Activated T-helper 1 cell treated with anti-CD3 and anti-CD28 coated beads, Interleukin-12 subunit alpha, Interleukin-12 subunit beta, Interleukin-2, Interleukin-4 antibody, amounts not matched to agents 30 ng/mL and 10 ng/mL and 1 ng/mL, durations not matched to agents 14 hours and 24 hours and 36 hours (primary cell): Measurements from ENCODE around the gene RNF138. TPM values are rescaled to one million over a fixed set of nuclear protein-coding genes. Genes with fewer than 3 reads are reported as not detected.

ENCODE experiments used
- DNase-seq: peaks from one replicate; pipeline ENCODE4 v3.0.0; 2021; ENCODE audit warnings: low spot score
- H3K27ac Mint-ChIP-seq: one replicate; pipeline ENCODE4 v1.8.0; 2021; ENCODE audit warnings: mild to moderate bottlenecking, mixed read lengths
- H3K27me3 Mint-ChIP-seq: one replicate; pipeline ENCODE4 v1.8.0; 2022; ENCODE audit warnings: mild to moderate bottlenecking, moderate library complexity, mixed read lengths; ENCODE audit not compliant: insufficient read depth
- H3K36me3 Mint-ChIP-seq: one replicate; pipeline ENCODE4 v1.8.0; 2021; ENCODE audit warnings: low read depth, mixed read lengths
- H3K4me1 Mint-ChIP-seq: one replicate; pipeline ENCODE4 v1.8.0; 2021; ENCODE audit warnings: low read depth, mixed read lengths
- H3K4me3 Mint-ChIP-seq: one replicate; pipeline ENCODE4 v1.8.0; 2021; ENCODE audit warnings: mild to moderate bottlenecking, moderate library complexity, mixed read lengths
- H3K9me3 Mint-ChIP-seq: one replicate; pipeline ENCODE4 v1.8.0; 2021; ENCODE audit warnings: mixed read lengths
- intact Hi-C: fragments of 100-400 bp; cut with micrococcal nuclease; formaldehyde crosslinking; loops from one replicate; pipeline ENCODE4 v1.15.1; 2024
- total RNA-seq: library from RNA; stranded (reverse); gene quantifications from 2 replicates; pipeline ENCODE4 v1.2.3, GENCODE V29; 2022

RNF138 gene
- total RNA-seq, 1 donor from 2014 or later = 80.5 TPM

DNA sequence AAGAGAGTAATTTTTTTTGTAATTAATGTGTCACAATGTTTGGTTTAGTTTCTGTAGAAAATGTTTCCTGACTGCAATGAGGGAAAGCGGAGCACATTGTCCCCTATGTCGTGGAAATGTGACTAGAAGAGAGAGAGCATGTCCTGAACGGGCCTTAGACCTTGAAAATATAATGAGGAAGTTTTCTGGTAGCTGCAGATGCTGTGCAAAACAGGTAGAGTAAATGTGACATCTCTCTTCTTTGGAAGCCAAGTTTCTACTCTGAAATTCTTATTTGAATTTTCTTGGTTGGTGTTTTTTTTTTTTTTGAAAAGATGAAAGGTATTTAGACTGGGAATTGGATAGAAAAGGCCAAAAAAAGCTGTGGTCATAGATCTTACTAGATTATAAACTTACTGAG lies 20.0 kb downstream of the RNF138 start:
- peaks cover 31% of the 10 kb centered on the region for H3K36me3 Mint-ChIP-seq
- peaks cover 36% of the 10 kb centered on the region for H3K4me1 Mint-ChIP-seq
- no peaks in the 10 kb centered on the region for H3K27me3 Mint-ChIP-seq
- no peak for DNase-seq
- peak overlapping the region; percentile 11 for H3K27ac Mint-ChIP-seq
- H3K9me3 Mint-ChIP-seq = no peaks in the 10 kb centered on the region
- H3K4me3 Mint-ChIP-seq = no peak overlapping the region
- intact Hi-C loops = no loop called here

DNA sequence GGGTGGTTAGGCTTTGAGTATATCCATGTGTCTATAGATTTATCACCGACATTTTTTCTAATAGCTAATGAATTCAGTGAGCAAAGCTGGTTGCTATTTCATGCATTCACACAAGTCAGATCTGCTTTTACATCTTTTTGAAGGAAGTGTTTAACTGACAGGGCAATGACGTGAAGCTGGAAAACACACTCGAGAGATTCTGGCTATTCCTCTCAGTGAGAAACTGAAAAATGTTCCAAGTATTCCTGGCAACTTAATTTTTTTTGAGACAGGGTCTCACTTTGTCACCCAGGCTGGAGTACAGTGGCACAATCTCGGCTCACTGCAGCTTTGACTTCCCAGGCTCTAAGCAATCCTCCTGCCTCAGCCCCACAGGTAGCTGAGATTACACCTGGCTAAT lies 21.2 kb downstream of the RNF138 start:
- peaks cover 38% of the 10 kb centered on the region for H3K4me1 Mint-ChIP-seq
- no peak for DNase-seq
- no peak overlapping the region for H3K4me3 Mint-ChIP-seq
- H3K36me3 Mint-ChIP-seq = peaks cover 36% of the 10 kb centered on the region
- H3K9me3 Mint-ChIP-seq = no peaks in the 10 kb centered on the region
- no peaks in the 10 kb centered on the region for H3K27me3 Mint-ChIP-seq
- intact Hi-C loops = no loop called here
- H3K27ac Mint-ChIP-seq = no peak overlapping the region

- Mint-ChIP-seq H3K4me3 (no peak overlapping the region), H3K27ac (no peak overlapping the region), H3K36me3 (peaks cover 36% of the 10 kb centered on the region), H3K4me1 (peaks cover 33% of the 10 kb centered on the region), H3K9me3 (no peaks in the 10 kb centered on the region), H3K27me3 (no peaks in the 10 kb centered on the region)
- no peak for DNase-seq
- intact Hi-C loops = no loop called here
Measured at GRCh38 chr18:32114293-32114942, 22.7 kb downstream of the RNF138 start.

DNA sequence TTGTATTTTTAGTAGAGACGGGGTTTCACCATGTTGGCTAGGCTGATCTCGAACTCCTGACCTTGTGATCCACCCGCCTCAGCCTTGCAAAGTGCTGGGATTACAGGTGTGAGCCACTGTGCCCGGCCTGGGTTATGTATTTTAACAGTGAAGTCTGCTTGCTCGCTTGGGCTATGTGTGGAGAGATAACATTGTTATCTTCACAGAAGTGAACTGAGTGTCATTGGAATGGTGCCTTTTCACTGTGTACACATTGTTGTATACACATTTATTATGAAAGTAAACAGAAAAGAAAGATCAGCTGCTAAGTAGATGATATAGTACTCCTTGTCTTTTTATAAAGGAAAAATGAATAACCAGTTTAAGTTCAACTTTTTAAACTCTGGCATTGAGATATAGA lies 30.4 kb downstream of the RNF138 start:
- H3K9me3 Mint-ChIP-seq = no peaks in the 10 kb centered on the region
- no peak for DNase-seq
- intact Hi-C loops = no loop called here
- H3K27me3 Mint-ChIP-seq = no peaks in the 10 kb centered on the region
- H3K36me3 Mint-ChIP-seq = peaks cover 28% of the 10 kb centered on the region
- no peak overlapping the region for H3K4me3 Mint-ChIP-seq
- no peak overlapping the region for H3K27ac Mint-ChIP-seq
- peaks cover 16% of the 10 kb centered on the region for H3K4me1 Mint-ChIP-seq

DNA sequence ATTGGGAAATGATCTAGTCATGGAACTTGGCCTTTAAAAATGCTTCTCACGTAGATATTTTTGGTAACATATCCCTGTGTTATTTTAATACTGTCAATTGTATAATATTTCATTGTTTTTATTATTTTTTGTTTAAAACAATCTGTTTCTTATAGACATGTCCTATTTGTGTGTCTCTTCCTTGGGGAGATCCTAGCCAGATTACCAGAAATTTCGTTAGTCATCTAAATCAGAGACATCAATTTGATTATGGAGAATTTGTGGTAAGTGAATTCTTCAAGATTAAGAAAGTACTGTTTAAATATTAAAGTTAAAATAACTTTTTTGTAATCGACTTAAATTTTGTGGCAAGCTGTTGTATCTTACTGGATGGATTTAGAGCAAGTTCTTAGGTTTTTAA lies 34.9 kb downstream of the RNF138 start:
- intact Hi-C loops = loop anchor here (5.0 kb wide), 1 partner anchor 34 kb away; the partner anchor contains the start of gene RNF138
- peaks cover 30% of the 10 kb centered on the region for H3K36me3 Mint-ChIP-seq
- no peaks in the 10 kb centered on the region for H3K27me3 Mint-ChIP-seq
- H3K4me1 Mint-ChIP-seq = peaks cover 10% of the 10 kb centered on the region
- no peaks in the 10 kb centered on the region for H3K9me3 Mint-ChIP-seq
- DNase-seq = no peak
- no peak overlapping the region for H3K27ac Mint-ChIP-seq
- H3K4me3 Mint-ChIP-seq = no peak overlapping the region

GRCh38 chr18:32135625-32136024 lies 44.0 kb downstream of the RNF138 start:
- peaks cover 2% of the 10 kb centered on the region for H3K27me3 Mint-ChIP-seq
- no peak overlapping the region for H3K27ac Mint-ChIP-seq
- peaks cover 6% of the 10 kb centered on the region for H3K4me1 Mint-ChIP-seq
- intact Hi-C loops = no loop called here
- H3K4me3 Mint-ChIP-seq = no peak overlapping the region
- H3K36me3 Mint-ChIP-seq = peaks cover 9% of the 10 kb centered on the region
- H3K9me3 Mint-ChIP-seq = no peaks in the 10 kb centered on the region
- no peak for DNase-seq

DNA sequence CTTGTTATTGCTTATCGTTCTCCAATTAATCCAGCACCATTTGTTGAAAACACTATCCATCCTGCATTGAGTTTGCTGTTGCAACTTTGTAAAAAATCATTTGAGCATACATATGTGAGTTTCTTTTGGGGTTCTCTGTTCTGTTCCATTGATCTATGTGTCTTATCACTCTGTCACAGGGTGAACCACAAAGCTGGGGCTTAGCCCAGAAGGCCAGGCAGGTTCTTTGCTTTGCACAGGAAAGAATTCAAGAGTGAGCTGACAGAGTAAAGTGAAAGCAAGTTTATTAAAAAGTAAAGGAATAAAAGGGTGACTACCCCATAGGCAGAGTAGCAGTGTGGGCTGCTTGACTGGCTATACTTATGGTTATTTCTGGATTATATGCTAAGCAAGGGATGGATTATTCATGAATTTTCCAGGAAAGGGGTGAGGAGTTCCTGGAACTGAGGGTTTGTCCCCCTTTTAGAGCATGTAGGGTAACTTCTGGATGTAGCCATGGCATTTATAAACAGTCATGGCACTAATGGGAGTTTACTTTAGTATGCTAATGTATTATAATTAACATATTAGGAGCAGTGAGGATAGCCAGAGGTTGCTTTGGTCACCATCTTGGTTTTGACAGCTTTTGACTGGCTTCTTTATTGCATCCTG lies 46.8 kb downstream of the RNF138 start:
- Mint-ChIP-seq H3K27ac (peak overlapping the region; percentile 15), H3K36me3 (no peaks in the 10 kb centered on the region), H3K9me3 (no peaks in the 10 kb centered on the region), H3K4me1 (peaks cover 6% of the 10 kb centered on the region), H3K27me3 (peaks cover 2% of the 10 kb centered on the region), H3K4me3 (no peak overlapping the region)
- DNase-seq = no peak
- intact Hi-C loops = no loop called here

DNA sequence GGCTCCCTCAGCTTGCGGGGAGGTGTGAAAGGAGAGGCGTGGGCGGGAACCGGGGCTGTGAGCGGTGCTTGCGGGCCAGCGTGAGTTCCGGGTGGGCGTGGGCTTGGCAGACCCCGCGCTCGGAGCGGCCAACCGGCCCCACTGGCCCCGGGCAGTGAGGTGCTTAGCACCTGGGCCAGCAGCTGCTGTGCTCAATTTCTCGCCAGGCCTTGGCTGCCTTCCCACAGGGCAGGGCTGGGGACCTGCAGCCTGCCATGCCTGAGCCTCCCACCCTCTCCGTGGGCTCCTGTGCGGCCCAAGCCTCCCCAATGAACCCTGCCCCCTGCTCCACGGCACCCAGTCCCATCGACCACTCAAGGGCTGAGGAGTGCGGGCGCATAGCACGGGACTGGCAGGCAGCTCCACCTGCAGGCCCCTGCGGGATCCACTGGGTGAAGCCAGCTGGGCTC lies 48.2 kb downstream of the RNF138 start:
- H3K4me3 Mint-ChIP-seq = no peak overlapping the region
- intact Hi-C loops = no loop called here
- no peak for DNase-seq
- H3K27ac Mint-ChIP-seq = no peak overlapping the region
- peaks cover 2% of the 10 kb centered on the region for H3K27me3 Mint-ChIP-seq
- no peaks in the 10 kb centered on the region for H3K9me3 Mint-ChIP-seq
- H3K4me1 Mint-ChIP-seq = peaks cover 6% of the 10 kb centered on the region
- H3K36me3 Mint-ChIP-seq = no peaks in the 10 kb centered on the region

DNA sequence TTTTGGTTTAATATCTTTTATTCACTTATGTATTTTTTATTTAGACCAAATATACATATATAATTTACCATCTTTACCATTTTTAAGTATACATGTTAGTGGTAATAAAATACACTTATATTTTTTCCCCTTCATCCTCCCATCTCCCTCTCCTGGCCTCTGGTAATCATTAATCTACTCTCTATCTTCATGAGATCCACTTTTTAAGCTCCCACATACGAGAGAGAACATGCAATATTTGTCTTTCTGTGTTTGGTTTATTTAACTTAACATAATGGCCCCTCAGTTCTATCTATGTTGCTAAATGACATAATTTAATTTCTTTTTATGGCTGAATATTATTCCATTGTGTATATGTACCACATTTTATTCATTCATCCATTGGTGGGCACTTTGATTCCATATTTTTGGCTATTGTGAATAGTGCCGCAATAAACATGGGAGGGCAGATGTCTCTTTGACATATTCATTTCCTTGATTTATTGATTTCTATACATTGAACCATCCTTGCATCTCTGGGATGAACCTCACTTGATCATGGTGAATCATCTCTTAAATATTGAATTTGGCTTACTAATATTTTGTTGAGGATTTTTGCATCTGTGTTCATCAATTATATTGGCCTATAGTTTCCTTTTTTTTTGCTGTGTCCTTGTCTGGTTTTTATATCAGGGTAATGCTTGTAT lies 56.7 kb downstream of the RNF138 start:
- Mint-ChIP-seq H3K4me1 (peaks cover 14% of the 10 kb centered on the region), H3K4me3 (no peak overlapping the region), H3K27me3 (peaks cover 27% of the 10 kb centered on the region), H3K27ac (no peak overlapping the region), H3K9me3 (peaks cover 3% of the 10 kb centered on the region), H3K36me3 (no peaks in the 10 kb centered on the region)
- intact Hi-C loops = no loop called here
- no peak for DNase-seq

DNA sequence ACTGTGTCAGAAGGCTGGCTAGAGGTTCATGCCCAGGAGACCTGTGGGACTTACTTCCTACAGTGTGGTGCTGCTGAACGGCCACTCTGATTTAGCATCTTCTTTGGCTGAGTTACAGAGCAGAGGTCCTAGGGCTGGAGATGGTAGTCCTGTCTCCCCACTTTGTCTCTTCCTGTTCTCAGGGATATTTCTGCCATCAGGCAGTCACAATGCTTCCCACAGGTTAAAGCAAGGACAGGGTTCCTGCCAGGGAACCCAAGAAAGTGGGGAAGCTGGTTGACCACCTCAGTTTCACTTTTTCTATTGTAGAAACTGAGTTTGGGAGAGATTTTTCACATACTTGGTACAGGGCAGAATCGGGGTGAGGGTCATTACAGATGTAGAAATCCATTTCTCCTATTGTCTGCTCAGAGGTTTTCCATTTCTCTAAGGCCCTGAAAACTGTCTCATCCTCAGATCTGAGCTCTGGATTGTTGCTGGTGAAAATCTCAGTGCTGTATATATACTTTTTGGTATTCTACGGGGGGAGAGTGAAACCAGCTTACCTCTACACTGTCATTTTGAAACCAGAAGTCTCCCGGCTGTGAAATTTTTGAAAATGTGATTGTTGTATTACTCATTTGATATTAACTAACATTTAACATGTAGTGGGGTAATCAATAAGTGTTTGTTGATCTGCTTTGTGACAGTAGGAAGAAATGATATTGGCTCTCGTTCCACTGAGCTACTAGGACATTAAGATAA lies 61.2 kb downstream of the RNF138 start:
- Mint-ChIP-seq H3K27me3 (peaks cover 26% of the 10 kb centered on the region), H3K27ac (no peak overlapping the region), H3K36me3 (no peaks in the 10 kb centered on the region), H3K4me3 (no peak overlapping the region), H3K9me3 (peaks cover 6% of the 10 kb centered on the region), H3K4me1 (peaks cover 16% of the 10 kb centered on the region)
- no peak for DNase-seq
- intact Hi-C loops = loop anchor here (10.0 kb wide), 1 partner anchor 122 kb away; no protein-coding TSS in a partner anchor

DNA sequence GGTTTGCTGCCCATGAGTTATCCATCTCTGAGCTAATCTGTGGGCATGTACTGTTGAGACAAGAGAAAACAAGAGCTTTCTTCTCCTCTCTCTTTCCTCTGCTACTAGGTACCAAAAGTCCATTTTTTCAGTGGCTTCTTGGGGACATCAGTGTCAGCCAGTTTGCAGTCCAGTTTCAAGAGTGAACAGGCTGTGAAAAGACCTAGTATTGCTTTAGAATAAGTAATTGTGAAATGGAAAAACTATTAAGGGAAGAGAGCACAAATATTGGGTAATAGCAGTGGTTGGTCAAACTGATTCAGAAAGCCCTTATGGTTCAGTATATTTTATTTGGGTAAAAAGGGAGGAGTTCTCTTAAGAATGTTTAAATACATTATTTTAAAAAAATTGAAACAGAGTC lies 65.2 kb downstream of the RNF138 start:
- H3K36me3 Mint-ChIP-seq = no peaks in the 10 kb centered on the region
- H3K4me3 Mint-ChIP-seq = no peak overlapping the region
- intact Hi-C loops = loop anchor here (10.0 kb wide), 1 partner anchor 118 kb away; no protein-coding TSS in a partner anchor
- H3K27me3 Mint-ChIP-seq = peaks cover 11% of the 10 kb centered on the region
- H3K4me1 Mint-ChIP-seq = peaks cover 20% of the 10 kb centered on the region
- no peak for DNase-seq
- peaks cover 3% of the 10 kb centered on the region for H3K9me3 Mint-ChIP-seq
- H3K27ac Mint-ChIP-seq = no peak overlapping the region

GRCh38 chr18:32157580-32157979 lies 65.9 kb downstream of the RNF138 start:
- DNase-seq = no peak
- Mint-ChIP-seq H3K27ac (no peak overlapping the region), H3K9me3 (peaks cover 3% of the 10 kb centered on the region), H3K27me3 (peaks cover 7% of the 10 kb centered on the region), H3K4me1 (peaks cover 14% of the 10 kb centered on the region), H3K4me3 (no peak overlapping the region), H3K36me3 (no peaks in the 10 kb centered on the region)
- intact Hi-C loops = loop anchor here (10.0 kb wide), 1 partner anchor 117 kb away; no protein-coding TSS in a partner anchor
